NCI-H526 (cell line): ENCODE measurements around the gene ACTR5.
"Not testable (repeated sequence)": the region's sequence is repeated elsewhere in the genome, so short reads cannot be mapped to it uniquely, and the experiment has no call there.

Source experiments
- DNase-seq, 2 experiments: peaks; one replicate each; lab custom pipeline; 2025; lab: John Stamatoyannopoulos, UW

ACTR5 gene

GRCh38 chr20:38805502-38805957 lies 57.3 kb downstream of the ACTR5 start, which contains the start of gene PPP1R16B:
Gene PPP1R16B, plus strand, starts transcription at chr20:38805697. Its CDS starts 30,229 bp downstream, at chr20:38835926.
- DNase-seq, result peak in 1 of 2 experiments; percentile 82

- peak; percentile 31 to 77 for DNase-seq
These were observed 57.9 kb downstream of the ACTR5 start for GRCh38 chr20:38805958-38806854.

GRCh38 chr20:38806855-38807655 lies 58.8 kb downstream of the ACTR5 start:
- peak in 1 of 2 experiments; percentile 77 for DNase-seq

GRCh38 chr20:38809942-38810341 lies 61.7 kb downstream of the ACTR5 start:
- DNase-seq, result no peak

GRCh38 chr20:38810926-38811630 lies 62.8 kb downstream of the ACTR5 start:
- no peak for DNase-seq

GRCh38 chr20:38811769-38812168 lies 63.5 kb downstream of the ACTR5 start:
- no peak for DNase-seq

- DNase-seq, result no peak
These were observed 63.9 kb downstream of the ACTR5 start for GRCh38 chr20:38812182-38812581.

- no peak for DNase-seq
These were observed 64.7 kb downstream of the ACTR5 start for GRCh38 chr20:38812709-38813573.

- not testable (repeated sequence) for DNase-seq
These were observed 65.3 kb downstream of the ACTR5 start for GRCh38 chr20:38813574-38813962.

GRCh38 chr20:38815446-38815845 lies 67.2 kb downstream of the ACTR5 start:
- DNase-seq, result no peak

- DNase-seq, result no peak
These were observed 70.1 kb downstream of the ACTR5 start for GRCh38 chr20:38818113-38819065.
